ENCODE data around the gene UBE2E3.
"Not testable (repeated sequence)": the region's sequence is repeated elsewhere in the genome, so short reads cannot be mapped to it uniquely, and the experiment has no call there.

Gene UBE2E3

DNA sequence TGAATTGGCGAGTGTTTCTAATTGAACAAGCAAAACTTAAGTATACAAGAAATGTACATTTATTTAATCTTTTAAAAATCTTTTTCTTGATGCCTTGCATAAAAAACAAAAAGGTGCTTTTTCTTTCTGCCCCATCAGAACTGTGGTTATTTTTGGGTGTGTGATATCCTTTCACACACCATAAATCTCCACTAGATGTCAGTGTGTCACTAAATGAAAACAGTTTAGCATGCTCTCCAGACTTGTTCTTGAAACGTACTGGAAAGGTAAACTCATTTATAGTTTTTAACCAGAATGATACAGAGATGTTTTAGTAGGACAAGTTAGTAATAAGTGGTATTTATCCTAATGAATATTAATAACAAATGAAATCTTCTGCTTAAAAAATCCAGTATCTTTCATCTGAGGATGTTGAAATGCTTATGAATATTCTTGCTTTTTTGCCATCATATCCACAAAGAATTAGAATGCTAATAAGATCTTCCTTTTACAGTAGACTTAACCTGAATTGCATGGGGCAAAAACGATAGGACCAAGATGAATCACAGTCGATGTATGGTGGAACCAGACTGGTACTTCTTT, 96.8 kb downstream of the UBE2E3 start:
- Histone ChIP-seq H3K4me1 (ENCODE audit: insufficient read depth, low read length, severe bottlenecking) (no peaks in the 10 kb centered on the region), H3K9me2 (ENCODE audit: low read depth, low read length) (no peaks in the 10 kb centered on the region), H3K79me2 (ENCODE audit: insufficient read depth, low read length) (no peaks in the 10 kb centered on the region), H3K4me2 (ENCODE audit: low read length) (no peak overlapping the region), H3K27me3 (ENCODE audit: insufficient read depth, low read length) (no peaks in the 10 kb centered on the region), H3K27ac (ENCODE audit: low read depth, low read length, poor library complexity, severe bottlenecking) (no peak overlapping the region), H3K9me3 (ENCODE audit: low read length) (no peaks in the 10 kb centered on the region), H3K4me3 (ENCODE audit: low read depth, low read length, poor library complexity, severe bottlenecking) (no peak overlapping the region), H2AFZ (ENCODE audit: low read length) (no peak overlapping the region), H3F3A (ENCODE audit: insufficient read depth, low read length) (no peaks in the 10 kb centered on the region), H3K36me3 (ENCODE audit: insufficient read depth, low read length) (no peaks in the 10 kb centered on the region), H4K20me1 (ENCODE audit: insufficient read depth, low read length) (no peaks in the 10 kb centered on the region), H3K9ac (ENCODE audit: low read length) (no peak overlapping the region)
- TF ChIP-seq EZH2 (IDR thresholded peaks at IDR 0.05; ENCODE audit: borderline replicate concordance, low read length), result no peak
- TF ChIP-seq, protein P1, sequence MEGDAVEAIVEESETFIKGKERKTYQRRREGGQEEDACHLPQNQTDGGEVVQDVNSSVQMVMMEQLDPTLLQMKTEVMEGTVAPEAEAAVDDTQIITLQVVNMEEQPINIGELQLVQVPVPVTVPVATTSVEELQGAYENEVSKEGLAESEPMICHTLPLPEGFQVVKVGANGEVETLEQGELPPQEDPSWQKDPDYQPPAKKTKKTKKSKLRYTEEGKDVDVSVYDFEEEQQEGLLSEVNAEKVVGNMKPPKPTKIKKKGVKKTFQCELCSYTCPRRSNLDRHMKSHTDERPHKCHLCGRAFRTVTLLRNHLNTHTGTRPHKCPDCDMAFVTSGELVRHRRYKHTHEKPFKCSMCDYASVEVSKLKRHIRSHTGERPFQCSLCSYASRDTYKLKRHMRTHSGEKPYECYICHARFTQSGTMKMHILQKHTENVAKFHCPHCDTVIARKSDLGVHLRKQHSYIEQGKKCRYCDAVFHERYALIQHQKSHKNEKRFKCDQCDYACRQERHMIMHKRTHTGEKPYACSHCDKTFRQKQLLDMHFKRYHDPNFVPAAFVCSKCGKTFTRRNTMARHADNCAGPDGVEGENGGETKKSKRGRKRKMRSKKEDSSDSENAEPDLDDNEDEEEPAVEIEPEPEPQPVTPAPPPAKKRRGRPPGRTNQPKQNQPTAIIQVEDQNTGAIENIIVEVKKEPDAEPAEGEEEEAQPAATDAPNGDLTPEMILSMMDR (IDR thresholded peaks at IDR 0.05; ENCODE audit: low read length), result peak; percentile 75

DNA sequence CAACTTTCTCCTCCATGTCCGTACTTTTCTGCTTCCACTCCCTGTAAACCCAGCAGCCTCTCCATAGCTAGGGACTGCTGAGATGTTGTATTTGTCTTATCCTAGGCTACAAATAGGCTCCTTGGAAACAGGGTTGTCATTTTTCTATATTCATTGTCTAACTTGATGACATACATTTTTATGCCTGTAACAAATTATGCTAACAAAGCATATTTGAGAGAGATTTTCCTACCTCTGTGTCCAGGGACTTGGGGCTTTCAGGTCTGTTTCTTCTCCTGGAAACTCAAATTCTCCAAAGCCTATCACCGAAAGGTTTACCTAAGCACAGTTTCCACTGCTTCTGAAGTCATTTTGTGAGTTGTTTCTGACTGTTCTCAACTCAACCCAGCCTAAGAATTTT, 102.7 kb downstream of the UBE2E3 start:
- H3K79me2 ChIP-seq (ENCODE audit: insufficient read depth, low read length), result no peaks in the 10 kb centered on the region
- H3K9ac ChIP-seq (ENCODE audit: low read length), result no peak overlapping the region
- no peak overlapping the region for H3K4me2 ChIP-seq (ENCODE audit: low read length)

DNA sequence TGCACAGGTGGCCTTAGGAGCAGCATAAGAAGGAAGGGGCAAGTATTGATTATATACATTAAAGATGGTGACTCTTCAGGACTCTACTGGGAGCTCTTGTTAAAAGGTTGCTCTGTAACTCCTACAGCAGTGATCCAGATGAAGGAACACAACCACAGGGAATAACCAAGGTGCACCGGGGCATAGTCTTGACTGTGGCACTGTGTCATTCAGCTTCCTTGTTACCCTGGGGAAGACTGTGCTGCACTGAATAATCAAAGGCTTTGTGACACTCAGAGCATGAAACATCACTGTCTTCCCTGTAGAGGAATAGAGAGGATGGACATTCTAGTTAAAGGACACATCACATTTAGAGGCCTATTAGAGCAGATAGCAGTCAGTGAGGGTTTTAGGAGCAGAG, 105.3 kb downstream of the UBE2E3 start:
- no peaks in the 10 kb centered on the region for H3K79me2 ChIP-seq (ENCODE audit: insufficient read depth, low read length)

More for the DNA sequence above, 102.7 kb downstream of the UBE2E3 start:
- Histone ChIP-seq H3K4me3 (ENCODE audit: low read depth, low read length, poor library complexity, severe bottlenecking) (no peak overlapping the region), H3K9me2 (ENCODE audit: low read depth, low read length) (no peaks in the 10 kb centered on the region), H3K4me1 (ENCODE audit: insufficient read depth, low read length, severe bottlenecking) (no peaks in the 10 kb centered on the region), H3K36me3 (ENCODE audit: insufficient read depth, low read length) (no peaks in the 10 kb centered on the region), H2AFZ (ENCODE audit: low read length) (no peak overlapping the region), H3K27me3 (ENCODE audit: insufficient read depth, low read length) (no peaks in the 10 kb centered on the region), H4K20me1 (ENCODE audit: insufficient read depth, low read length) (no peaks in the 10 kb centered on the region), H3K9me3 (ENCODE audit: low read length) (no peaks in the 10 kb centered on the region), H3K27ac (ENCODE audit: low read depth, low read length, poor library complexity, severe bottlenecking) (no peak overlapping the region), H3F3A (ENCODE audit: insufficient read depth, low read length) (no peaks in the 10 kb centered on the region)
- TF ChIP-seq, protein P1 (IDR thresholded peaks at IDR 0.05; ENCODE audit: low read length), result no peak
- no peak for TF ChIP-seq EZH2 (IDR thresholded peaks at IDR 0.05; ENCODE audit: borderline replicate concordance, low read length)

DNA sequence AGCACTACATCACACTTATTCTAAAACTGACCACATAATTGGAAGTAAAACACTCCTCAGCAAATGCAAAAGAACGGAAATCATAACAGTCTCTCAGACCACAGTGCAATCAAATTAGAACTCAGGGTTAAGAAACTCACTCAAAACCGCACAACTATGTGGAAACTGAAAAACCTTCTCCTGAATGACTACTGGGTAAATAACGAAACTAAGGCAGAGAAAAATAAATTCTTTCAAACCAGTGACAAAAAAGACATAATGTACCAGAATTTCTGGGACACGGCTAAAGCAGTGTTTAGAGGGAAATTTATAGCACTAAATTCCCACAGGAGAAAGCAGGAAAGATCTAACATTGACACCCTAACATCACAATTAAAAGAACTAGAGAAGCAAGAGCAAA, 111.5 kb downstream of the UBE2E3 start:
- not testable (repeated sequence) for H3F3A ChIP-seq (ENCODE audit: insufficient read depth, low read length); H4K20me1 ChIP-seq (ENCODE audit: insufficient read depth, low read length); H2AFZ ChIP-seq (ENCODE audit: low read length); H3K36me3 ChIP-seq (ENCODE audit: insufficient read depth, low read length); H3K27me3 ChIP-seq (ENCODE audit: insufficient read depth, low read length); H3K9me3 ChIP-seq (ENCODE audit: low read length); H3K9me2 ChIP-seq (ENCODE audit: low read depth, low read length); H3K27ac ChIP-seq (ENCODE audit: low read depth, low read length, poor library complexity, severe bottlenecking); H3K9ac ChIP-seq (ENCODE audit: low read length); H3K4me2 ChIP-seq (ENCODE audit: low read length); H3K79me2 ChIP-seq (ENCODE audit: insufficient read depth, low read length); H3K4me1 ChIP-seq (ENCODE audit: insufficient read depth, low read length, severe bottlenecking); H3K4me3 ChIP-seq (ENCODE audit: low read depth, low read length, poor library complexity, severe bottlenecking)

More for the DNA sequence above, 105.3 kb downstream of the UBE2E3 start:
- Histone ChIP-seq H2AFZ (ENCODE audit: low read length) (no peak overlapping the region), H3K9ac (ENCODE audit: low read length) (no peak overlapping the region), H3K9me3 (ENCODE audit: low read length) (no peaks in the 10 kb centered on the region), H3K4me2 (ENCODE audit: low read length) (no peak overlapping the region), H3F3A (ENCODE audit: insufficient read depth, low read length) (no peaks in the 10 kb centered on the region), H4K20me1 (ENCODE audit: insufficient read depth, low read length) (no peaks in the 10 kb centered on the region), H3K36me3 (ENCODE audit: insufficient read depth, low read length) (no peaks in the 10 kb centered on the region), H3K27ac (ENCODE audit: low read depth, low read length, poor library complexity, severe bottlenecking) (no peak overlapping the region), H3K9me2 (ENCODE audit: low read depth, low read length) (no peaks in the 10 kb centered on the region), H3K27me3 (ENCODE audit: insufficient read depth, low read length) (no peaks in the 10 kb centered on the region), H3K4me3 (ENCODE audit: low read depth, low read length, poor library complexity, severe bottlenecking) (no peak overlapping the region), H3K4me1 (ENCODE audit: insufficient read depth, low read length, severe bottlenecking) (no peaks in the 10 kb centered on the region)
- TF ChIP-seq, protein P1 (IDR thresholded peaks at IDR 0.05; ENCODE audit: low read length), result no peak
- TF ChIP-seq EZH2 (IDR thresholded peaks at IDR 0.05; ENCODE audit: borderline replicate concordance, low read length), result no peak
